Osteoblast (primary cell): ENCODE measurements around the gene CMTM4. TPM values are rescaled to one million over a fixed set of nuclear protein-coding genes. Genes with fewer than 3 reads are reported as not detected.
A peak's percentile ranks its signal among the peaks of the same experiment; 100 is the strongest.

Source experiments
- DNase-seq: peaks from one replicate; pipeline ENCODE4 v3.0.0; 2011; ENCODE audit warnings: low spot score, mixed read lengths; ENCODE audit not compliant: insufficient read length; ENCODE audit errors: missing footprints
- H2AFZ ChIP-seq: 2 replicates; pipeline ENCODE4 v1.6.0; 2011; ENCODE audit warnings: mild to moderate bottlenecking, low read length
- H3K27ac ChIP-seq: 2 replicates; pipeline ENCODE4 v1.5.1; 2011; ENCODE audit warnings: mild to moderate bottlenecking, low read depth, low read length, moderate library complexity
- H3K27me3 ChIP-seq: 2 replicates; pipeline ENCODE4 v1.6.0; 2012; ENCODE audit warnings: mild to moderate bottlenecking, control low read depth, inconsistent platforms, low read length, moderate library complexity; ENCODE audit not compliant: insufficient read depth
- H3K36me3 ChIP-seq: 2 replicates; pipeline ENCODE4 v1.5.1; 2011; ENCODE audit warnings: mild to moderate bottlenecking, low read length, control low read depth, moderate library complexity; ENCODE audit not compliant: insufficient read depth
- H3K4me1 ChIP-seq: 2 replicates; pipeline ENCODE4 v1.5.1; 2011; ENCODE audit warnings: mild to moderate bottlenecking, low read length, control low read depth, moderate library complexity; ENCODE audit not compliant: insufficient read depth
- H3K4me2 ChIP-seq: 2 replicates; pipeline ENCODE4 v1.6.0; 2011; ENCODE audit warnings: mild to moderate bottlenecking, low read length; ENCODE audit not compliant: insufficient read depth
- H3K4me3 ChIP-seq: fragments of 200-600 bp; sonication (generic); 3 replicates; pipeline ENCODE4 v1.5.1; 2012; ENCODE audit warnings: mild to moderate bottlenecking, low read length, inconsistent platforms; ENCODE audit not compliant: insufficient read depth
- H3K79me2 ChIP-seq: 2 replicates; pipeline ENCODE4 v1.6.0; 2012; ENCODE audit warnings: mild to moderate bottlenecking, low read length, control low read depth, inconsistent platforms; ENCODE audit not compliant: insufficient read depth
- H3K9me3 ChIP-seq: 2 replicates; pipeline ENCODE4 v1.5.1; 2011; ENCODE audit warnings: low read depth, low read length, control low read depth
- H4K20me1 ChIP-seq: 2 replicates; pipeline ENCODE4 v1.6.0; 2012; ENCODE audit warnings: mild to moderate bottlenecking, low read length, control low read depth; ENCODE audit not compliant: insufficient read depth
- CTCF ChIP-seq: IDR thresholded peaks from 2 replicates; pipeline ENCODE4 v1.5.1; 2011; ENCODE audit warnings: mild to moderate bottlenecking, low read depth, low read length, moderate library complexity; ENCODE audit errors: extremely low read depth
- total RNA-seq: library from RNA; depleted of rRNA; stranded (reverse); fragments of >200 nt; gene quantifications from 2 replicates; pipeline ENCODE4 v1.2.3, GENCODE V29; 2012

The CMTM4 gene
- total RNA-seq, 1 donor, result 42.7 TPM

GRCh38 chr16:66588981-66589713, 107.4 kb downstream of the CMTM4 start:
- peak; percentile 84 for TF ChIP-seq CTCF
- Histone ChIP-seq H3K27ac (no peak overlapping the region), H4K20me1 (no peaks in the 10 kb centered on the region), H3K4me2 (no peak overlapping the region), H3K9me3 (no peaks in the 10 kb centered on the region), H3K79me2 (no peaks in the 10 kb centered on the region), H3K4me1 (peaks cover 4% of the 10 kb centered on the region), H2AFZ (peak overlapping the region; percentile 29), H3K4me3 (no peak overlapping the region), H3K27me3 (no peaks in the 10 kb centered on the region), H3K36me3 (no peaks in the 10 kb centered on the region)
- peak; percentile 88 for DNase-seq

GRCh38 chr16:66587881-66588600, 108.5 kb downstream of the CMTM4 start:
- no peak overlapping the region for H3K4me3 ChIP-seq
- no peaks in the 10 kb centered on the region for H3K79me2 ChIP-seq
- H3K4me2 ChIP-seq, result peak overlapping the region; percentile 41
- no peaks in the 10 kb centered on the region for H3K27me3 ChIP-seq
- H2AFZ ChIP-seq, result peak overlapping the region; percentile 44
- peaks cover 4% of the 10 kb centered on the region for H3K4me1 ChIP-seq
- H4K20me1 ChIP-seq, result no peaks in the 10 kb centered on the region
- TF ChIP-seq CTCF, result no peak
- H3K27ac ChIP-seq, result no peak overlapping the region
- no peaks in the 10 kb centered on the region for H3K36me3 ChIP-seq
- no peak for DNase-seq
- no peaks in the 10 kb centered on the region for H3K9me3 ChIP-seq

DNA sequence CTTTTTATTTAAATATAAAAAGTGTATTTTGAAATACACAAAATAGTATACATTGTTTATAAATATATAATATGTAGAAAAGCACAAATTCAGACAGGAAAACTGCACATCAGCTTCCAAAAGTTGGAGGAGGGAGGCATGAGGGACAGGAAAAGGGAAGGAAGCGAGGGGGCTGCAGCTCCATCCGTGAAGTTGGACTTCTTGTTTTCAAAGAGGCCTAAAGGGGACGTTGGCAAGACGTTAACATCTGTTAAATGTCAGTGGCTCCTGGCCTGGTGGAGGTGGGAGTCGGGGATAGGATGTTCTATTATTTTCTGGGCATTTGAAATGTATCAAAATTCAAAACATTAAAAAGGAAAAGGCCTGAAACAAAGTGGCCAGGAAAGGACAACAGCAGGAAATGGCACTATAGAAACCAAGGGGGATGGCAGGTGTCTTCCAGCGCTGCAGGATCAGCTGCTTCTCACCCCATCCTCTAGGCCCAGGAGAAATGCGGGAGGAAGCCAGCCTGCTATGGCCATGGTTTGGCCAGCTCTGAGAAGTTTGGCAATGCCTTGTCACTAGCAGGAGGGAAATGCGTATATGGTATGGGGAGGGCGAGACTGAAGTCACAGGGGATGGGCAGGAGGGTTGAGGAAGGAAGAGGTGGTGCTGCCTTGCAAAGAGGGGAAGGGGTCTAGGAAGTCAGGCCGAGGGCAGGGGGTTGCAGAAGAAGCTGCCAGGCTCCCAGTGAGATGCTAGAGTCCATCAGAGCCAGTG, 110.9 kb downstream of the CMTM4 start:
- Histone ChIP-seq H3K4me3 (no peak overlapping the region), H4K20me1 (no peaks in the 10 kb centered on the region), H3K27ac (no peak overlapping the region), H3K79me2 (no peaks in the 10 kb centered on the region), H3K36me3 (no peaks in the 10 kb centered on the region), H3K4me1 (peaks cover 18% of the 10 kb centered on the region), H3K9me3 (no peaks in the 10 kb centered on the region), H3K27me3 (no peaks in the 10 kb centered on the region), H2AFZ (no peak overlapping the region), H3K4me2 (no peak overlapping the region)
- TF ChIP-seq CTCF, result no peak
- DNase-seq, result no peak
